Brain pericyte (primary cell): ENCODE data around the gene TMEM120A.
"Not testable (repeated sequence)": the region's sequence is repeated elsewhere in the genome, so short reads cannot be mapped to it uniquely, and the experiment has no call there.

Experiments used
- DNase-seq: peaks from one replicate; pipeline ENCODE4 v3.0.0-alpha.2; 2012; ENCODE audit warnings: low read depth, low spot score

TMEM120A gene

DNA sequence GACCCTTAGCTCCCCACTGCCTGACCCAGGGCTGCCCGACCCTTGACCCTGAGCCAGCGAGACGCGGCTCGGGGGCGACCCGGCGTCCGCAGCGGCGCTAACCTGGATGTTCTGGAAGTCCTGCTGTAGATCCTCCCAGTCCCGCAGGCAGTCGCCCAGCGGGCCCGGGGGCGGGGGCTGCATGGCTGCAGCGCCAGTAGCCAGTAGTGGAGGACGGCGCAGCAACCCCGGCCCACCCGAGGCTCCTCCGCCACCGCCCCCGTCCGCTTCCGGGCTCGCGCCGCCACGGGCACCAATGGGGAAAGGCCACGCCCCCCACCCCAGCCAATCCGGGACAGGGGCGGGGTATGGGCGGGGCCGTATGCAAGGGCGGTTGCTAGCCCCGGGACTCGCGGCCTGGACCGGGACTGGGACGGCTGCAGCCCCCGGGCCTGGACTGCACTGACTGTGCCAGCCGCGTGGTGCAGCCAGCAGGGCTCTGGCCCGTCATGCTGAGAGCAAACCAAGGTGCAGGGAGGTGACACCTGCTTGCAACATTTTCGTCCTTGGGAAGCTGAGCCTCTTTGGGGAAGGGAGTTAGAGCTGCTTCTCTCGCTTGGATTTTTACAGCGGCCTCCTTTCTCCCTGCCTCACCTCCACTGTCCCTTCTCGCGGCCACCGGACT lies at the start of gene TMEM120A:
TMEM120A (minus strand) TSS at position 208 of the 664 bp plus-strand sequence; CDS start at position 183, 25 bp downstream.
- peak; percentile 77 for DNase-seq

DNA sequence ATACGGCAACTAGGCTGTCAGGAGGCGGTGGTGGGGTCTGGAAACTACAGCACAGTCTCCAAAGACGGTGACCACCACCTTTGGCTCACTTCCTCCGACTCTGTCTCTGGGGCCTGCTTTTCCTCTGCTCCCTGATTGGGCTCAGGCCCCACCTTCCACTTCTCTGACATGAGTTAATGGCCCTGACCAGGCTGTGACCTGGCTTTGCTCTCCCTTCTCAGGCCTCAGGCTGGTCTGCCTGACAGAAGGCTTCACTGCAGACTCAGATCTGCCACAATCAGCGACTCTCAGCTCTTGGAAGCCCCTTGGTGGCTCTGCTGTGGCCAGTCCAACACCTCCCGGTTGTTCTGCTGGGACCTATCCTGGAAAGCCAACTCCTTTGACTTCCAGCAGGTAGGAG lies 45.7 kb upstream of the TMEM120A start:
- no peak for DNase-seq

DNA sequence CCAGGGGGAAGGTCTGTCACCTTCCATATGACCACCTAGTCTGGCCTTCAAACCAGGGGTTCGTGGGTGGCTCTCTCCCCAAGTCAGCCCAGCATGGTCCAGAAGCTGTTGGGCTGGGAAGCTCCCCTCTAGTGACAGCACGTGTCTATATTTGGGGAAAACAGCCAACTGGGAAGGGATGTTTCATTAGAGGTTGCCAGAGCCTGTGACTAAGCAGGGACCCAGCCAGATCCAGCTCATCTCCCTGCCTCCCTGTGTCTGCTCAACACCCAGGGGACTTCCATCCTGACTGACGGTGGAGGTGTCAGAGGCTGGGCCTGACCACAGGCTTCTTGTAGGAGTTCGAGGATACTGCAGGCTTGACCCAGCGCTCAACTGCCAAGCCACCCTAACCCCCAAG lies 42.9 kb upstream of the TMEM120A start:
- DNase-seq = no peak

DNA sequence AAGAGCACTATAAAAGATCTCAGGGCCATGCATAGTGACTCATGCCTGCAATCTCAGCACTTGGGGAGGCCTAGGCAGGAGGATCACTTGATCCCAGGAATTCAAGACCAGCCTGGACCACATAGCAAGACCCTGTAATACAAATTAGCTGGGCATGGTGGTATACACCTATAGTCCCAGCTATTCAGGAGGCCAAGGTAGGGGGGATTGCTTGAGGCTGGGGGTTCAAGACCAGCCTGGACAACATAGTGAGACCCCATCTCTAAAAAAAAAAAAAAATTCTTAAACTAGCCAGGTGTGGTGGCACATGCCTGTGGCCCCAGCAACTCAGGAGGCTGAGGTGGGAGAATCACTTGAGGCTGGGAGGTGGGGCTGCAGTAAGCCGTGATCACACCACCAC lies 37.6 kb upstream of the TMEM120A start:
- no peak for DNase-seq

DNA sequence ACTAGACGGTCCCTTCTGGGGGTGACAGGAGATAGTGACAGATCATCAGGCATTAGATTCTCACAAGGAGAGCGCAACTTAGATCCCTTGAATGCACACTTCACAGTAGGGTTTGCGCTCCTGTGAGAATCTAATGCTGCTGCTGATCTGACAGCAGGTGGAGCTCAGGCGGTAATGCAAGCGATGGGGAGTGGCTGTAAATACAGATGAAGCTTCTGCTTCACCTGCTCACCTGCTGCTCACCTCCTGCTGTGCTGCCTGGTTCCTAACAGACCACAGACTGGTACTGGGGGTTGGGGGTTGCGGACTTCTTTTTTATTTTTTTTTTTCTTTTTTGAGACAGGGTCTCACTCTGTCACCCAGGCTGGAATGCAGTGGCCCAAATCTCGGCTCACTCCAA lies 35.3 kb upstream of the TMEM120A start:
- DNase-seq = not testable (repeated sequence)

DNA sequence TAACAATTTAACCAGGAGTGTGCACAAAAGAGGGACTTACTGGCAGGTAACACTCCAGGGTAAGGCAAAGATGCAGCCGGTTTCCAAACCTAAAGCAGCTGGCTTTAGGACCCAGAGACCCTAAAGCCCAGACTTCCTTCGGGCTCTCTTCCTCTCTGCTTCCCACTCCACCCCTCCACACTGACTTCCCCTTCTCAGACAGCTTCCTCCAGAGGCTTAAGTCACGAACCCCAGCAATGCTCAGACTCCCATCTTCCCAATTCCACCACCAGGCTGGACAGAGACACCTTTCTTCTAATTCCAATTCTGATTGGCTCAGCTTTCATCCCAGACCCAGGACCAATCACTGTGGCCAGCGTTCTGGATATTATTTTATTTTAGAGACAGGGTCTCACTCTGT lies 28.6 kb upstream of the TMEM120A start:
- no peak for DNase-seq

DNA sequence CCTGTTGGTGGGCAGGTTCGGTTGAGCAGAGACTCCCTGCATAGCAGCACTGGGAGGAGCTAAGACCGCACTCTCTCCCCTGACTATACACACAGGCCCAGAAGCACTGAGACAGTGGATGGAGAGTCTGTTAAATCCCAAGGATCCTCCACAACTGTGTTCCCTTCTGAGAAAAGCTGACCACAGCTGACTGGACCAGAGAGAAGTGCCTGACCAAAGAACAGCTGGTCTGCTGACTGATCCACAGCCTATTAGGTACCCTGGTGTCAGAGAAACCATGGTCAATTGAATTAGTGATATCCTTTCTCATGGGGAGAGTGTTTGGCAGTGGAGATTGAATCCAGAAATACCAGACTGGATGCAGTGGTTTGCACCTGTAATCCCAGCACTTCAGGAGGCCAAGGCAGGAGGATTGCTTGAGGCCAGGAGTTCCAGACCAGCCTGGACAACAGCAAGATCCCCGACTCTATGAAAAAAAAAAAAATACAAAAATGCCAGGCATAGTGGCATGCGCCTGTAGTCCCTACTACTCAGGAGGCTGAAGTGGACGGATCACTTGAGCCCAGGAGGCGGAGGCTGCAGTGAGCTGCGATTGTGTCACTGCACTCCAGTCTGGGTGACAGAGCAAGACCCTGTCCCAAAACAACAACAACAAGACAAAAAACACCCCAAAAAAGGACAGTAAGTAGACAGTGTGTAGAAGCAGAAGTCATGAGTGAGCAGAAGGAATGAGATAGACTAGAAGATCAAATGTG lies 27.8 kb upstream of the TMEM120A start:
- DNase-seq = no peak

DNA sequence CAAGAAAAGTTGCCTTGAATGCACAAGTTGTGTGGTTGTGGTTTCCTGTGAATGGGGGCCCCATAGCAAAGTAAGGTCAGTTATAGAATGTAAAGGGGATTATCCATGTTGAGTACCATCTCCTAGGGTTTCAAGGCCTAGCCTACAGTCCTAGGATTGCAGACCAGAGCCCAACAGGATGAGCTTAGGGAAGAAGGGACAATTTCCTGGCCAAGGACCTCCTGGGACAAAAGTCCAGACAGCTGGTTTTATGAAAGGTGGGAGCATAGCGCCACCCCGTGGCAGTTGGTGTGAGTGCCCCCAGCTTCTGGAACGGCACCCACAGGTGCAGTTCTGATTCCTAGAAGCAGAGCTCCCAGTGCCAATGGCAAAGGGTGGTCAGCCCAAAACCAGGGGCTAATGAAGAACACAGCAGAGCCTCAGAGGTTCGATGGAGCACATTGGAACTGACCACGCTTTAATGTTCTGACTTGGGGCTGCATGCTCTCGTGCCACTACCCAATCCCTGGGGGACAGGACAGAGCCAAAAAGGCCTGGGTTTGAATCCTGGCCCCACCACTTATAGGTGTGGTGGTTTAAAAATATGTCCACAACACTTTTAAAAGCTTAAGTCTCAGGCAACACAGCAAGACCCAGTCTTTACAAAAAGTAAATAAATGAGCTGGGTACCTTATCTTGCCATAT lies 25.8 kb upstream of the TMEM120A start:
- DNase-seq = no peak

DNA sequence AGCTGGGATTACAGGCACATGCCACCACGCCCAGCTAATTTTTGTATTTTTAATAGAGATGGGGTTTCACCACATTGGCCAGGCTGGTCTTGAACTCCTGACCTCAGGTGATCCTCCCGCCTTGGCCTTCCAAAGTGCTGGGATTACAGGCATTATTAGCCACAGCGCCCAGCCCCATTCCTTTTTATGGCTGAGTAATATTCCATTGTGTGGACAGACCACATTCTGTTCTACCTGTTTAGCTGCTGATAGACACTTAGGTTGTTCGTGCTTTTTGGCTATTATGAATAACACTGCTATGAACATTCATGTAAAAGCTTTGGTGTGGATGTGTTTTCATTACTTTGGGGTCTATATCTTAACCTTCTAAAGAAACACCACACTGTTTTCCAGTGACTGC lies 24.1 kb upstream of the TMEM120A start:
- DNase-seq = not testable (repeated sequence)

DNA sequence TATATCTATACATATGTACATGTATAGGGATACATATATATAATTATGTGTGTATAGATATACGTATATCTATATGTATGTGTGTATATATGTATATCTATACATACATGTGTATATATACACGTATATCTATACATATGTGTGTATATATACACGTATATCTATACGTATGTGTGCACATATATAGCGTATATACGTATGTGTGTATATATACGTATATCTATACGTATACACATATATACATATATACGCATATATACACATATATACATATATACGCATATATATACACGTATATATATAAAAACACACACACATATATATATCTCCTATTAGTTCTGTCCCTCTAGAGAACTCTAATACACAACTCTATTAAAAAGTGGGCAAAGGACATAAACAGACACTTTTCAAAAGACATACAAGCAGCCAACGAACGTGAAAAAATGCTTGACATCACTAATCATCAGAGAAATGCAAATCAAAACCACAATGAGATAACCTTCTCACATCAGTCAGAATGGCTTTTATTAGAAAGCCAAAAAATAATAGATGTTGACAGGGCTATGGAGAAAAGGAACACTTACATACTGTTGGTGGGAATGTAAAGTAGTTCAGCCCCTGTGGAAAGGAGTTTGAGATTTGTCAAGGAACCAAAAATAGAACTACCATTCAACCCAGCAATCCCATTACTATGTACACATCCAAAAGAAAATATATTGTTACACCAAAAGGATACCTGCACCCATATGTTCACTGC lies 22.0 kb upstream of the TMEM120A start:
- no peak for DNase-seq

DNA sequence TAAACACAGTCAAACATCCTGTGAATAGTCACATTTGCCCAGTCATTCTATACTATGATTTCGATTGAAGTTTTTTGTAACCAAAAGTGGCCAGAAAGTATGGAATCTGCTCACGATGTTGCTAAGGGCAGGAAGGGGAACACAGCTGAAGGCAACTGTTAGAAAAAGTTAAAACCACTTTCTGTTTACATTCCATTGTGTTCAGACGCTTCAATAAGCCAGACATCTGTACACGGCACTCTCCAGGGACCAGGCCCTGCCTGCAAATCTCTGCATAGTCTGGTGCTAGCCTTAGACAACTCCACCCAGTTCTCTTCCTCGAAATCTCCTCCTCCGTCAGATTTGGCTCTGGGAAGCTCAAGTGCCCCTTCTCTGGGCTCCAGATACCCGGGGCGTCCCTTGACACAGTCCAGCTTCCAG lies 17.1 kb upstream of the TMEM120A start:
- DNase-seq = no peak

DNA sequence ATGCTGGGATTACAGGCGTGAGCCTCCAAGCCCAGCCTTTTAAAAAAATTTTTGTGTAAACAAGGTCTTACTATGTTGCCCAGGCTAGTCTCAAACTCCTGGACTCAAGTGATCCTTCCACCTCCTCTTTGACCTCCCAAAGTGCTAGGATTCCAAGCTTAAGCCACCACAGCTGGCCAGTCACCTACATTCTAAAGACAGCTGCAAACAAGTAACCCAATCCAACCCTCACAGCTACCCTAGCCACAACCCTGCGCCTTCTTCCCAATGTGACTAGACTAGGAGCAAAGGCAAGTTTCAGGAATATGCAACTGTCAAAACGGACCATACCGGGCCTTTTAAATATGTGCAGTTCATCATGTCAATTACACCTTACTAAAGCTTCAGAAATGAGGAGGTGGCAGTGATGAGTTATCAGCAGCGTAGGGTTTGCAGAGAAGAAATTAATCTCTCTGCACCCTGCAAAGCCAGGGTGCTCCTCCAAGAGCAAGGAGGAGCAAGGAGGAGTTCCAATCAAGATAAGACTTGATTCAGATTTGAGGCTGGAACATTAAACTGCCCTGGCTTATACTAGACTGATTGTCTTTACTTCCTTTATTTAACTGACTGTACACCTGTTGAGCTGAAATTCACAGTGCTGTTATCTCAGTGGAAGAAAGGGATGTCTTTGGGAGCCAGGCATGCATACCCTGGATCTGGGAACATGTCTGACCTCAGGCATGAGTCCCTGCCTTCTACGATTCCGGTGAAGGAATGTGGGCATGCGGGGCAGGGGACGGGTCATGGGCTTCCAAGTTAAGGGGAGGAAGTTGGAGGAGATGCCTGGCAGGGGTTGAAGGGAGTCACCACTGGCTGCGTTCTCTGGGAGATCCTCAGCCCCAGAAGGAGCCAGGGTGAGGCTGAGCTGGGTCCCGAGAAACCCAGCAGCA lies 15.5 kb upstream of the TMEM120A start:
- no peak for DNase-seq

DNA sequence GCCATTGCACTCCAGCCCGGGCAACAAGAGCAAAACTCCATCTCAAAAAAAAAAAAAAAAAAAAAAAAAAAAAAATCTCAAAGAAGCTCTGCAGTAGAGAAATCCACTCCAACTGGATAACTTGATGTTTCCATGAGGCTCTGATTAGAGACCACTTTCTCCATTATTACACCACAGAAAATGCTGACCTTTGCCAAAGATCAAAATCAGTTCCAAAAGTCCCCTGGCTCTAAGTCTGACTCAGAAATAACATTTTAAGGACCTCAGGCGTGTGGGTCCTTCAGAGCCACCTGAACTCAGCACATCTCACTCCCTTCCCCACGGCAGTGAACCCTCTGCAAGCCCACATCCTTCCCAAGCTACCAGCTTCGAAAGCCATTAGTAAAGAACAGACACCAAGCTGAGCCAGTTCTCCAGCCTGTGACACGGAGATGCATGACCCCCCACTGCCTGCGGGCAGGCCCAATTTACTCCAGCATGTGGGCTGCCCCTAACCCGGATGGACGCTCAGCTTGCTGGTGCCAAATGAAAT lies 13.8 kb upstream of the TMEM120A start:
- no peak for DNase-seq

DNA sequence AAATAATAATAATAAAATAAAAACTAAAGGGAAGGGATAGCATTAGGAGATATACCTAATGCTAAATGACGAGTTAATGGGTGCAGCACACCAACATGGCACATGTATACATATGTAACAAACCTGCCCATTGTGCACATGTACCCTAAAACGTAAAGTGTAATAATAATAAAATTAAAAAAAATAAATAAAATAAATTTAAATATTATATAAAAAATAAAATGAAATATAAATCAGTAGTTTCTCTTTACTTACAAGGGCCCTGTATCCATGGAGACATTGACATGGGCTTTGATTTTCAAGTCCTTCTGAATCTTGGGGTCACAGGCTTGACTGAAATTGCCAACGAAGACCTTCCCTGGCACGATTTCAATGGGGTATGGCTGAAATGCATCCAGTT lies 10.6 kb upstream of the TMEM120A start:
- not testable (repeated sequence) for DNase-seq

DNA sequence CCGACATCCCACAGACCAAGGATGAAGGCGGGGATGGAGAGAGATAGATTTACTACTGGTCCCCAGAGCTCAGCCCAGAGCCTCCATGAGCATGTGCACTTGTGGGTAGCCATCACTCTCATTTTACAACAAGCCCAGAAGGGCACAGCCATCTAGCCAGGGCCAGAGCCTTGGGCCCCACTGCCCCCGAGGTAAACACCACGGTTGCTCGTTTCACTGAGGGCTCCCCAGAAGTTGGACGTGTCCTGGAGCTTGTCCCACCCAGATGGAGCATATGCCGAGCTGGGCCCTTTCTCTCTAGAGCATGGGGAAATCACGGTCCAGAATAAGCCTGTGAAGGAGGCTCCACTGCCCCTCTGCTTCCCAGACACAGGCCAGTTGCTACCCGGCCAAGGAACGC lies 9.0 kb upstream of the TMEM120A start:
- DNase-seq = no peak

DNA sequence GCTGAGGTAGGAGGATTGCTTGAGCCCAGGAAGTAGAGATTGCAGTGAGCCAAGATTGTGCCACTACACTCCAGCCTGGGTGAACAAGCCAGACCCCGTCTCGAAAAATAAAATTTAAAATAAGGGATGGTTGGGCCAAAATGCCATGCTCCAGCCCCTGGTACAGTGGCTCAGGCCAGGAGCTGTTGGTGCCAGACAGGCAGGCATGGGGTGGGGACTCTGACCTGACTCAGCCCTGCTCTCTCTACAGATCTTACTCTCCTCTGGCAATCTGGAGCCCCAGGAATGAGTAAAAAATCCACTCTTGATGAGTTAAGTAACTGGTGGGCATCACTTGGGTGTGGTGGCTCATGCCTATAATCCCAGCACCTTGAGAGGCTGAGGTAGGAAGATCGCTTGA lies 8.4 kb upstream of the TMEM120A start:
- no peak for DNase-seq

DNA sequence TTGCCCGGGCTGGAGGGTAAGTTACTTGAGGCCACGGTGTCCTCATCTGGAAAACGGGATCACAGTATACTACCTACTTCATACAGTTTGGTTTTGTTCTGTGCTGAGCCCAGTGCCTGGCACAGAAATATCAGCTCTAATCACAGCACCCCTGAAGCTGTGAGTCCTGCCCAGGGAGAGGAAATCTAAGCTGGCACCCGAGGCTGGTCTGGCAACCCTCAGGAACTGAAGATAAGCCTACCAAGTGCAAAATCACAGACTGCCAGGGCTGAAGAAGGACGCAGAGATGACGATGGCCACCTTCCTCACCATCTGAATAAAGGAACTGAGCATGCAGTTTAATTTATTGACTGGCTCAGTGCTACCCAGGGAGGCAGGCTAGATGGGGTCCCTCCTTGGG lies 7.7 kb upstream of the TMEM120A start:
- DNase-seq = no peak

DNA sequence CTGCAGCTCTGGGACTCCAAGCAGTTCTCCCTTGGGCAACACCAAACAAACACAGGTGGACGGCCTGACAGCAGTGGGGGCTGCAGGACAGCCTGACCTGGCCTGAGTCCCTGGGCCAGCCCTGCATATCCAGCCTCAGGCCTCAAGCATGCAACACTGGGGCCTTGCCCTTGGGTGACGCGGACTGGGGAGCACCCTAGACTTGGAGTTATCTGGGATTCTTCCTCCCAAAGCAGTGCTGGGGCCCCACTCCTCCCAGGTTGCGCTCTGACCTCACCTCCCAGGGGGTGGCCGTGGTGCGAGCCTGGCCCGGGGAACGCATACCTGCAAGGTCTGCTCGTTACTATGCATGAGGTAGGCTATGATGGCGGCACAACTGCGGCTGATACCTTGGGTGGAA lies 6.2 kb upstream of the TMEM120A start:
- DNase-seq = no peak

DNA sequence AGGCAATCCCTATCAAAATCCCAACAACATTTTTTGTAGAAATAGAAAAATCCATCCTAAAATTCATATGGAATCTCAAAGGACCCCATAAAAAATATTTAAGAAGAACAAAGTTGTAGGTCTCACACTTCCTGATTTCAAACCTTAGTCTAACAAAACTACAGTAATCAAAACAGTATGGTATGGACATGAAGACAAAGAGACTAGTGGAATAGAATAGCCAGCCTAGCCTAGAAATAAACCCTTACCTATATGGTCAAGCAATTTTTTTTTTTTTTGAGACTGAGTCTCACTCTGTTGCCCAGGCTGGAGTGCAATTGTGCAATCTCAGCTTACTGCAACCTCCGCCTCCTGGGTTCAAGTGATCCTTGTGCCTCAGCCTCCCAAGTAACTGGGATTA lies 3.6 kb upstream of the TMEM120A start:
- no peak for DNase-seq

DNA sequence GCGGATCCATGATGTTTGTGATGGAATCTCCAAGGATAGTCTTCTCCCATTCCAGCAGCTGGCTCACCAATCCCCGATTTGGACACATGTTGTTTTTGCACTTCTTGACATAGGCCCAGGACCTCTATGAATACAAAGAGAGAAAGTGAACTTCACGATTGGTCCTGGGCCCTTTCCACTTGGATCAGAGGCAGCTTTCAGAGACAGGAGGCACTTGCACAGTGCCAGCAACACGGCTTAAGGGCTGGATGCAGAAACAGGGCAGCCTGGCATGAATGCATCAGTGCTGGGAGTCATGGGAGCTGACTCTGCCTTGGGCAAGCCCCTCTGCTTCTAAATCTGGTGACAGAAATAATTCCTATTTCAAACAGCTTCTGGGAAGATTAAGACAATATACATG lies 2.1 kb upstream of the TMEM120A start:
- DNase-seq = no peak

DNA sequence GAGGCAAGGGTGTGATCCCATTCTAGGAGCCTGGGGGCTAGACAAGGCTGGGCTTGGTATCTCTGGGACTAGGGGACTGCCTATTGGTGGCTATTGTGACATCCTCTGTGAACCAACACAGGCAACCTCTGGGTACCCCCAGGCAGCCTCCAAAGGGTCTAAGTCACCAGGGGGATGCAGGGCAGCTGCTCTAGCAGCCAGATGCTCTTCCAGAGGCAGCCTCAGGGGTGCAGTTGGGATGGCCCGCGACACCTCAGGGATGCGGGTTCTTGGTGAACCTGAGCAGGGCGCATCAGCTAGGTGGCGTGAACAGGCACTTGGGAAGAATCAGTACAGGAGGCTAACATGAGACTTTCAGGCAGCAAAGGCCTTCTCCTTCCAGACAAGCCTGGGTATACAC lies 1.6 kb upstream of the TMEM120A start:
- no peak for DNase-seq
